Neural progenitor cell (in vitro differentiated cells): ENCODE results near the gene TMED9. TPM values are rescaled to one million over a fixed set of nuclear protein-coding genes. Genes with fewer than 3 reads are reported as not detected.
A peak's percentile ranks its signal among the peaks of the same experiment; 100 is the strongest.
"Not testable (repeated sequence)": the region's sequence is repeated elsewhere in the genome, so short reads cannot be mapped to it uniquely, and the experiment has no call there.

Experiments
- DNase-seq: peaks from one replicate; pipeline ENCODE4 v3.0.0-alpha.2; 2016; ENCODE audit warnings: low spot score
- H2AFZ ChIP-seq: fragments of 200-600 bp; sonication (generic); replicated peaks from 2 replicates; pipeline ENCODE4 v1.6.1; 2016; ENCODE audit warnings: antibody characterized with exemption
- H3F3A ChIP-seq: fragments of 200-600 bp; sonication (generic); 2 replicates; pipeline ENCODE4 v1.6.1; 2016; ENCODE audit warnings: antibody characterized with exemption, low read depth
- H3K27ac ChIP-seq: fragments of 200-600 bp; sonication (generic); 2 replicates; pipeline ENCODE4 v1.5.1; 2016; ENCODE audit warnings: mild to moderate bottlenecking
- H3K27me3 ChIP-seq: fragments of 200-600 bp; sonication (generic); 2 replicates; pipeline ENCODE4 v1.6.1; 2016; ENCODE audit warnings: mild to moderate bottlenecking, moderate library complexity
- H3K36me3 ChIP-seq: fragments of 200-600 bp; sonication (generic); 2 replicates; pipeline ENCODE4 v1.5.1; 2016
- H3K4me1 ChIP-seq: fragments of 200-600 bp; sonication (generic); 2 replicates; pipeline ENCODE4 v1.6.1; 2016; ENCODE audit warnings: mixed run types
- H3K4me2 ChIP-seq: fragments of 200-600 bp; sonication (generic); 2 replicates; pipeline ENCODE4 v1.6.1; 2016
- H3K4me3 ChIP-seq: fragments of 200-600 bp; sonication (generic); 2 replicates; pipeline ENCODE4 v1.5.1; 2016
- H3K79me2 ChIP-seq: fragments of 200-600 bp; sonication (generic); 2 replicates; pipeline ENCODE4 v1.6.1; 2016; ENCODE audit warnings: low read depth
- H3K9ac ChIP-seq: fragments of 200-600 bp; sonication (generic); 2 replicates; pipeline ENCODE4 v1.6.1; 2016
- H3K9me3 ChIP-seq: fragments of 200-600 bp; sonication (generic); 2 replicates; pipeline ENCODE4 v1.5.1; 2016; ENCODE audit warnings: low read depth
- H4K20me1 ChIP-seq: fragments of 200-600 bp; sonication (generic); 2 replicates; pipeline ENCODE4 v1.6.1; 2016; ENCODE audit warnings: low read depth
- H3K27ac Mint-ChIP-seq: 3 replicates; pipeline ENCODE4 v1.8.0; 2021; ENCODE audit warnings: mixed read lengths
- H3K27me3 Mint-ChIP-seq: 2 replicates; pipeline ENCODE4 v1.8.0; 2022; ENCODE audit warnings: low read depth, mild to moderate bottlenecking, inconsistent platforms, moderate library complexity, mixed read lengths; ENCODE audit not compliant: insufficient read depth
- H3K36me3 Mint-ChIP-seq: 3 replicates; pipeline ENCODE4 v1.8.0; 2021; ENCODE audit warnings: mixed read lengths
- H3K4me1 Mint-ChIP-seq: 3 replicates; pipeline ENCODE4 v1.8.0; 2021; ENCODE audit warnings: mixed read lengths
- H3K4me3 Mint-ChIP-seq: 3 replicates; pipeline ENCODE4 v1.8.0; 2021; ENCODE audit warnings: mild to moderate bottlenecking, moderate library complexity, mixed read lengths
- H3K9me3 Mint-ChIP-seq: 3 replicates; pipeline ENCODE4 v1.8.0; 2020; ENCODE audit warnings: mixed read lengths
- EZH2 ChIP-seq: fragments of 200-600 bp; sonication (generic); IDR thresholded peaks from 2 replicates; pipeline ENCODE4 v1.6.1; 2017; ENCODE audit warnings: antibody characterized with exemption, mild to moderate bottlenecking, moderate library complexity
- EZH2phosphoT487 ChIP-seq: fragments of 200-600 bp; sonication (generic); IDR thresholded peaks from 2 replicates; pipeline ENCODE4 v1.6.1; 2017; ENCODE audit warnings: antibody characterized with exemption
- total RNA-seq: library from RNA; depleted of rRNA; stranded (reverse); fragments of >200 nt; gene quantifications from 2 replicates; pipeline ENCODE4 v1.2.3, GENCODE V29; 2015; ENCODE audit warnings: low replicate concordance
- TF ChIP-seq, protein P1 (sequence below): fragments of 200-600 bp; sonication (generic); IDR thresholded peaks from 2 replicates; pipeline ENCODE4 v1.5.1; 2017; ENCODE audit warnings: antibody characterized with exemption, mild to moderate bottlenecking

The TMED9 gene
- total RNA-seq, 1 donor from 2014 or later, result 30.9 TPM

DNA sequence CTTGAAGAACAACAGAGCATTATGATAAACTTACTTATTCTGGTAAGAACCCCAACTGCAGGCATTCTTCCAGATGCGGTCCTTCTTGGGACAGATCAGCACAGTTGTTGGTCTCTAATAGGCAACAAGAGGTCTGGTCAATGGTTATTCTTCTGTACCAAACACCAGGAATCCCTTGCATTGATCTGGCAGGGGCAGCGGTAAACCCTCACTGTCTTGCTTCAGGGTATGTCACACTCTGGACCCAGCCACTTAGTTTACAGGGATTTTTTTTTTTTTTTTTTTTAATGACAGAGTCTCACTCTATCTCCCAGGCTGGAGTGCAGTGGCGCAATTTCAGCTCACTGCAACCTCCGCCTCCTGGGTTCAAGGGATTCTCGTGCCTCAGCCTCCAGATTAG, 36.3 kb upstream of the TMED9 start:
- Histone ChIP-seq H3K27ac (no peak overlapping the region), H3K4me1 (peaks cover 12% of the 10 kb centered on the region), H3K36me3 (no peaks in the 10 kb centered on the region), H3K4me2 (no peak overlapping the region), H3K9me3 (no peaks in the 10 kb centered on the region), H3K27me3 (no peaks in the 10 kb centered on the region), H3K79me2 (peaks cover 35% of the 10 kb centered on the region), H3F3A (peaks cover 11% of the 10 kb centered on the region), H4K20me1 (peaks cover 33% of the 10 kb centered on the region), H3K9ac (no peak overlapping the region), H3K4me3 (no peak overlapping the region), H2AFZ (no peak overlapping the region)
- Mint-ChIP-seq H3K27me3 (peaks cover 2% of the 10 kb centered on the region), H3K27ac (no peak overlapping the region), H3K4me3 (peak overlapping the region; percentile 84), H3K4me1 (peaks cover 24% of the 10 kb centered on the region), H3K9me3 (peaks cover 6% of the 10 kb centered on the region), H3K36me3 (peaks cover 3% of the 10 kb centered on the region)
- TF ChIP-seq, protein P1, sequence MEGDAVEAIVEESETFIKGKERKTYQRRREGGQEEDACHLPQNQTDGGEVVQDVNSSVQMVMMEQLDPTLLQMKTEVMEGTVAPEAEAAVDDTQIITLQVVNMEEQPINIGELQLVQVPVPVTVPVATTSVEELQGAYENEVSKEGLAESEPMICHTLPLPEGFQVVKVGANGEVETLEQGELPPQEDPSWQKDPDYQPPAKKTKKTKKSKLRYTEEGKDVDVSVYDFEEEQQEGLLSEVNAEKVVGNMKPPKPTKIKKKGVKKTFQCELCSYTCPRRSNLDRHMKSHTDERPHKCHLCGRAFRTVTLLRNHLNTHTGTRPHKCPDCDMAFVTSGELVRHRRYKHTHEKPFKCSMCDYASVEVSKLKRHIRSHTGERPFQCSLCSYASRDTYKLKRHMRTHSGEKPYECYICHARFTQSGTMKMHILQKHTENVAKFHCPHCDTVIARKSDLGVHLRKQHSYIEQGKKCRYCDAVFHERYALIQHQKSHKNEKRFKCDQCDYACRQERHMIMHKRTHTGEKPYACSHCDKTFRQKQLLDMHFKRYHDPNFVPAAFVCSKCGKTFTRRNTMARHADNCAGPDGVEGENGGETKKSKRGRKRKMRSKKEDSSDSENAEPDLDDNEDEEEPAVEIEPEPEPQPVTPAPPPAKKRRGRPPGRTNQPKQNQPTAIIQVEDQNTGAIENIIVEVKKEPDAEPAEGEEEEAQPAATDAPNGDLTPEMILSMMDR, result no peak
- TF ChIP-seq EZH2phosphoT487 (no peak), EZH2 (no peak)
- no peak for DNase-seq

DNA sequence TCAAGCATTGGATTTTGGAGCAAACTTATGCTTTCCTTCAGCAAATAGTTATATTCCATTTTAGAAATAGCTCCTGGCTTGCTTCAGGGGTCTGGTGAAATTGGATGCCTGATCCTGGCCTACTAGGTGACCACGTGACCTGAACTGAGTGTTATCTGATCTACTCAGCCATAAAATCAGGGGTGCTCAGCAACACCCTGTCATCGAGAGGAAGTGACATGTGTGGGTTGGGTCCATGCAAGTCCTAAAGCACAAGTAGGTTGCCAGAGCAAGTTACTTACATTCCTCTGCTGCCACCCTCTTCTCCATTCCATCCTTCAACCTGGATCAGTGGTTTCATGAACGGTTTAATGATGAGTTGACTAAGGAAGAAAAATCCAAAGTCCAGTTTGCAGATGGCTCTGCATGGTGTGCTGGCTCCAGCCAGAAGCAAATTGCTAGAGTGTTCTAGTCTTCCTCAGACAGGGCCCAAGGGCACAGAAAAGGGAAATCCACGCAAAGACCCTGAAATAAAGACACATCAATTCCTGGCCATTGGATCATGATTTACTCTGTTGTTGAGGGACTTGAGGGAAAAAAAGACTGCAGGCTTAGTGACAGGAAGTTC, 34.9 kb upstream of the TMED9 start:
- no peak overlapping the region for H3K27ac Mint-ChIP-seq
- H3K4me3 ChIP-seq, result no peak overlapping the region
- no peaks in the 10 kb centered on the region for H3K36me3 ChIP-seq
- peaks cover 13% of the 10 kb centered on the region for H3K9me3 Mint-ChIP-seq
- peaks cover 22% of the 10 kb centered on the region for H3K4me1 Mint-ChIP-seq
- H3K4me1 ChIP-seq, result peaks cover 12% of the 10 kb centered on the region
- H3F3A ChIP-seq, result peaks cover 11% of the 10 kb centered on the region
- H3K9me3 ChIP-seq, result no peaks in the 10 kb centered on the region
- no peaks in the 10 kb centered on the region for H3K27me3 ChIP-seq
- no peak overlapping the region for H3K4me3 Mint-ChIP-seq
- H3K27ac ChIP-seq, result no peak overlapping the region
- no peak overlapping the region for H3K4me2 ChIP-seq
- DNase-seq, result no peak
- no peak overlapping the region for H2AFZ ChIP-seq
- H3K9ac ChIP-seq, result no peak overlapping the region
- no peaks in the 10 kb centered on the region for H3K36me3 Mint-ChIP-seq
- H3K79me2 ChIP-seq, result peaks cover 20% of the 10 kb centered on the region
- peaks cover 18% of the 10 kb centered on the region for H4K20me1 ChIP-seq
- H3K27me3 Mint-ChIP-seq, result peaks cover 2% of the 10 kb centered on the region
- no peak for TF ChIP-seq EZH2
- TF ChIP-seq, protein P1, result no peak
- no peak for TF ChIP-seq EZH2phosphoT487

DNA sequence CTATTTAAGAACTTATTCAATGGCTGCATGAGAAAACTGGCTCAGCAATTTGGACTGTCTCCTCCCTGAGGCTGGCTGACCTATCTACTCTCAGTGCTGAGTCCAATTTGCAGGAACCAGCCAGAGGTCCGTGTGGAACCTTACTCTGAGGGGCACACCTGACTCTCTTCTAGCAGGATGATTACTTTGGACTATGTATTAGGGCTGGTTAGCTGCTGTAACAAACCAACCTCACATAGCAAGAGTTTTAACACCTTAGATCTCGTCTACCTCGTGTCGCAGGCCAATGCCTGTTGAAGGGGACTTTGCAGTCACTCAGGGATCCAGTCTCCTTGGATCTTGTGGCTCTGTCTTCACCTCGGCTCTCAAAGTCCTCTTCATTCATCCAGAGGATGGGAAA, 34.2 kb upstream of the TMED9 start:
- peaks cover 17% of the 10 kb centered on the region for H3K4me1 Mint-ChIP-seq
- no peak overlapping the region for H3K4me3 Mint-ChIP-seq
- no peak overlapping the region for H3K4me2 ChIP-seq
- H4K20me1 ChIP-seq, result peaks cover 11% of the 10 kb centered on the region
- H3K79me2 ChIP-seq, result peaks cover 14% of the 10 kb centered on the region
- no peak overlapping the region for H3K4me3 ChIP-seq
- H2AFZ ChIP-seq, result no peak overlapping the region
- no peak overlapping the region for H3K27ac Mint-ChIP-seq
- H3K9me3 ChIP-seq, result no peaks in the 10 kb centered on the region
- peaks cover 18% of the 10 kb centered on the region for H3K9me3 Mint-ChIP-seq
- DNase-seq, result no peak
- no peaks in the 10 kb centered on the region for H3K27me3 ChIP-seq
- H3K9ac ChIP-seq, result no peak overlapping the region
- no peaks in the 10 kb centered on the region for H3K36me3 Mint-ChIP-seq
- H3F3A ChIP-seq, result peaks cover 11% of the 10 kb centered on the region
- no peak for TF ChIP-seq EZH2phosphoT487
- TF ChIP-seq EZH2, result no peak
- peaks cover 2% of the 10 kb centered on the region for H3K27me3 Mint-ChIP-seq
- peaks cover 8% of the 10 kb centered on the region for H3K4me1 ChIP-seq
- H3K27ac ChIP-seq, result no peak overlapping the region
- no peaks in the 10 kb centered on the region for H3K36me3 ChIP-seq

DNA sequence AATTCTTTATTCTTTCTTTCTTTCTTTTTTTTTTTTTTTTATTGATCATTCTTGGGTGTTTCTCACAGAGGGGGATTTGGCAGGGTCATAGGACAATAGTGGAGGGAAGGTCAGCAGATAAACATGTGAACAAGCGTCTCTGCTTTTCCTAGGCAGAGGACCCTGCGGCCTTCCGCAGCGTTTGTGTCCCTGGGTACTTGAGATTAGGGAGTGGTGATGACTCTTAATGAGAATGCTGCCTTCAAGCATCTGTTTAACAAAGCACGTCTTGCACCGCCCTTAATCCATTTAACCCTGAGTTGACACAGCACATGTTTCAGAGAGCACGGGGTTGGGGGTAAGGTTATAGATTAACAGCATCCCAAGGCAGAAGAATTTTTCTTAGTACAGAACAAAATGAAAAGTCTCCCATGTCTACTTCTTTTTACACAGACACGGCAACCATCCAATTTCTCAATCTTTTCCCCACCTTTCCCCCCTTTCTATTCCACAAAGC, 32.5 kb upstream of the TMED9 start:
- not testable (repeated sequence) for H3K27me3 ChIP-seq, H3K4me3 ChIP-seq, H3K4me2 ChIP-seq, H3K27ac Mint-ChIP-seq, H3K36me3 ChIP-seq, H3K27me3 Mint-ChIP-seq, H3K4me1 ChIP-seq, H3K79me2 ChIP-seq, DNase-seq, H3K4me1 Mint-ChIP-seq, H3K9me3 ChIP-seq, H3K27ac ChIP-seq, H2AFZ ChIP-seq, H3K9ac ChIP-seq, H3K36me3 Mint-ChIP-seq, H4K20me1 ChIP-seq
- H3K9me3 Mint-ChIP-seq, result peaks cover 18% of the 10 kb centered on the region
- H3F3A ChIP-seq, result peaks cover 11% of the 10 kb centered on the region
- peak overlapping the region; percentile 33 for H3K4me3 Mint-ChIP-seq
